ENCODE results near the gene MAPK10.

Gene MAPK10

GRCh38 chr4:86007042-86007441 is 352.8 kb downstream of the MAPK10 start:
- CTCF ChIA-PET, result no interaction called here
- POLR2A ChIA-PET (ENCODE audit: low non-redundant PET), result no interaction called here

GRCh38 chr4:86006057-86006456 is 353.8 kb downstream of the MAPK10 start:
- TF ChIP-seq CTCF (conservative IDR thresholded peaks at IDR 0.05; ENCODE audit: low read depth), result no peak
- POLR2A ChIA-PET (ENCODE audit: low non-redundant PET), result no interaction called here
- CTCF ChIA-PET, result no interaction called here
- no peak for DNase-seq (ENCODE audit: low spot score)
- no peak overlapping the region for H3K27ac ChIP-seq

More at GRCh38 chr4:86007042-86007441, 352.8 kb downstream of the MAPK10 start:
- no peak for DNase-seq (ENCODE audit: low spot score)
- TF ChIP-seq CTCF (conservative IDR thresholded peaks at IDR 0.05; ENCODE audit: low read depth), result no peak
- H3K27ac ChIP-seq, result no peak overlapping the region

- DNase-seq (ENCODE audit: low spot score), result no peak
- no peak overlapping the region for H3K27ac ChIP-seq
- no peak for TF ChIP-seq CTCF (conservative IDR thresholded peaks at IDR 0.05; ENCODE audit: low read depth)
- ChIA-PET CTCF (interaction anchor here (0.5 kb wide), 1 partner anchor 298 kb away, joined by 6 read pairs; no protein-coding TSS in a partner anchor), POLR2A (ENCODE audit: low non-redundant PET) (no interaction called here)
Observed at GRCh38 chr4:86004030-86004429, 355.8 kb downstream of the MAPK10 start.

- no peak for TF ChIP-seq CTCF (conservative IDR thresholded peaks at IDR 0.05; ENCODE audit: low read depth)
- no peak for DNase-seq (ENCODE audit: low spot score)
- ChIA-PET CTCF (interaction anchor here (0.7 kb wide), 1 partner anchor 965 kb away, joined by 4 read pairs; no protein-coding TSS in a partner anchor), POLR2A (ENCODE audit: low non-redundant PET) (no interaction called here)
- no peak overlapping the region for H3K27ac ChIP-seq
Observed at GRCh38 chr4:86001591-86001990, 358.3 kb downstream of the MAPK10 start.

- TF ChIP-seq CTCF (conservative IDR thresholded peaks at IDR 0.05; ENCODE audit: low read depth), result no peak
- no peak for DNase-seq (ENCODE audit: low spot score)
- CTCF ChIA-PET, result no interaction called here
- POLR2A ChIA-PET (ENCODE audit: low non-redundant PET), result no interaction called here
- no peak overlapping the region for H3K27ac ChIP-seq
Observed at GRCh38 chr4:85995361-85995760, 364.5 kb downstream of the MAPK10 start.

- ChIA-PET POLR2A (ENCODE audit: low non-redundant PET) (no interaction called here), CTCF (no interaction called here)
- no peak for DNase-seq (ENCODE audit: low spot score)
- H3K27ac ChIP-seq, result no peak overlapping the region
- TF ChIP-seq CTCF (conservative IDR thresholded peaks at IDR 0.05; ENCODE audit: low read depth), result no peak
Observed at GRCh38 chr4:85994576-85994975, 365.3 kb downstream of the MAPK10 start.

- ChIA-PET POLR2A (ENCODE audit: low non-redundant PET) (no interaction called here), CTCF (no interaction called here)
- no peak for TF ChIP-seq CTCF (conservative IDR thresholded peaks at IDR 0.05; ENCODE audit: low read depth)
- DNase-seq (ENCODE audit: low spot score), result no peak
- H3K27ac ChIP-seq, result no peak overlapping the region
Observed at GRCh38 chr4:85993641-85994040, 366.2 kb downstream of the MAPK10 start.

Measured in RWPE1 (cell line).